NB4 (cell line): ENCODE measurements around the gene REPS1.

Source experiments
- CTCF ChIP-seq: IDR thresholded peaks from one replicate; pipeline ENCODE4 v1.5.1; 2012; ENCODE audit warnings: low read depth, low read length
- POLR2A ChIP-seq: IDR thresholded peaks from 2 replicates; pipeline ENCODE4 v1.6.1; 2011; ENCODE audit warnings: mild to moderate bottlenecking; ENCODE audit not compliant: insufficient read length; ENCODE audit errors: extremely low read depth

GRCh38 chr6:138989098-138989983 lies 1.3 kb upstream of the REPS1 start:
- TF ChIP-seq CTCF (no peak), POLR2A (no peak)
